HepG2 (cell line): Measurements from ENCODE around the gene HPCAL1. TPM values are rescaled to one million over a fixed set of nuclear protein-coding genes. Genes with fewer than 3 reads are reported as not detected.

Source experiments
- ATAC-seq: fragments of 200-7000 bp; cut with Tn5 transposase; 3 replicates; pipeline ENCODE4 v1.9.1; 2020; ENCODE audit warnings: mild to moderate bottlenecking, moderate library complexity
- BruUV-seq: library from RNA; stranded (reverse); fragments of 400-500 nt; replicated peaks from 2 replicates; lab custom pipeline; 2021; lab: Mats Ljungman, UMichigan
- CTCF ChIA-PET: fragments of 300-600 bp; formaldehyde crosslinking; extraction: SDS; loops from one replicate; lab custom pipeline; 2021; ENCODE audit warnings: low total read pairs, inconsistent platforms, low intra/inter-chr PET ratio; lab: Yijun Ruan, JAX
- POLR2A ChIA-PET: fragments of 350-600 bp; sonication (Branson Sonifier 250); formaldehyde crosslinking; loops from one replicate; lab custom pipeline; 2020; ENCODE audit warnings: antibody characterized with exemption, inconsistent platforms; lab: Yijun Ruan, JAX
- DNase-seq: peaks from one replicate; pipeline ENCODE4 v3.0.0-alpha.2; 2015; ENCODE audit warnings: low spot score
- FAIRE-seq: peaks from 3 replicates; lab custom pipeline; 2011; peaks lifted over from hg19 to GRCh38; lab: Jason Lieb, UNC
- H2AFZ ChIP-seq: one replicate; pipeline ENCODE4 v1.6.1; 2011; ENCODE audit warnings: low read length, inconsistent platforms
- H3K27ac ChIP-seq: fragments of 300-600 bp; 3 replicates; pipeline ENCODE4 v1.8.0; 2011; ENCODE audit warnings: mixed run types, mild to moderate bottlenecking, mixed read lengths, low read length, inconsistent platforms; ENCODE audit not compliant: insufficient read depth; ENCODE audit errors: extremely low read length
- H3K27me3 ChIP-seq, 2 experiments: fragments of 200-600 bp in 1 of 2; 2 replicates in 1 of 2; 3 replicates in 1 of 2; pipeline versions ENCODE4 v1.6.0 to v1.8.0; 2011; ENCODE audit warnings: low read length in 2 of 2, mild to moderate bottlenecking in 2 of 2, moderate library complexity in 2 of 2, inconsistent platforms in 1 of 2; ENCODE audit not compliant: insufficient read depth in 2 of 2, control insufficient read depth in 1 of 2
- H3K36me3 ChIP-seq, 2 experiments: fragments of 200-600 bp in 1 of 2; replicated peaks in 1 of 2; 2 replicates in 1 of 2; 3 replicates in 1 of 2; pipeline versions ENCODE4 v1.5.1 to v1.8.0; 2011; ENCODE audit warnings: low read length in 2 of 2, inconsistent platforms in 1 of 2; ENCODE audit not compliant: insufficient read depth in 2 of 2, control insufficient read depth in 1 of 2
- H3K4me1 ChIP-seq: 2 replicates; pipeline ENCODE4 v1.5.1; 2012; ENCODE audit warnings: low read length, inconsistent platforms; ENCODE audit not compliant: insufficient read depth
- H3K4me2 ChIP-seq: 2 replicates; pipeline ENCODE4 v1.6.0; 2011; ENCODE audit warnings: low read depth, low read length, inconsistent platforms
- H3K4me3 ChIP-seq, 3 experiments: fragments of 200-600 bp in 1 of 3; sonication (generic), shearing (Covaris generic) in 1 of 3; replicated peaks in 1 of 3; 2 replicates each; pipeline ENCODE4 v1.5.1; 2011 to 2016; ENCODE audit warnings: low read length in 3 of 3, inconsistent platforms in 2 of 3, low read depth in 2 of 3, mild to moderate bottlenecking in 2 of 3, control low read depth in 1 of 3, mixed read lengths in 1 of 3; ENCODE audit not compliant: insufficient read depth in 1 of 3
- H3K79me2 ChIP-seq: one replicate; pipeline ENCODE4 v1.6.1; 2011; ENCODE audit warnings: low read length, inconsistent platforms; ENCODE audit not compliant: insufficient read depth
- H3K9ac ChIP-seq: 2 replicates; pipeline ENCODE4 v1.6.0; 2011; ENCODE audit warnings: mild to moderate bottlenecking, low read depth, low read length, inconsistent platforms; ENCODE audit not compliant: insufficient read depth
- H3K9me3 ChIP-seq: 2 replicates; pipeline ENCODE4 v1.5.1; 2012; ENCODE audit warnings: mild to moderate bottlenecking, low read length
- H4K20me1 ChIP-seq: 2 replicates; pipeline ENCODE4 v1.6.0; 2011; ENCODE audit warnings: inconsistent platforms, mild to moderate bottlenecking, low read length, moderate library complexity; ENCODE audit not compliant: insufficient read depth
- DR1 ChIP-seq: sonication (generic); formaldehyde crosslinking; IDR thresholded peaks from 2 replicates; pipeline ENCODE4 v1.8.0; 2021; ENCODE audit warnings: mild to moderate bottlenecking, missing genetic modification reagents, inconsistent platforms
- HCFC1 ChIP-seq: fragments of 150-350 bp; IDR thresholded peaks from 2 replicates; pipeline ENCODE4 v1.6.1; 2014; ENCODE audit warnings: low read depth, low read length
- MEIS1 ChIP-seq: sonication (generic); formaldehyde crosslinking; IDR thresholded peaks from 2 replicates; pipeline ENCODE4 v1.9.0; 2021; ENCODE audit warnings: mild to moderate bottlenecking, missing genetic modification reagents, moderate library complexity, borderline replicate concordance
- NFKBIZ ChIP-seq: IDR thresholded peaks from 2 replicates; pipeline ENCODE4 v1.6.1; 2018; ENCODE audit warnings: missing genetic modification reagents, missing compliant biosample characterization
- PCBP1 ChIP-seq: fragments of 200-400 bp; formaldehyde crosslinking; IDR thresholded peaks from 2 replicates; pipeline ENCODE4 v1.6.1; 2017; ENCODE audit warnings: mild to moderate bottlenecking, low read depth, low read length, borderline replicate concordance
- PITX1 ChIP-seq: sonication (generic); formaldehyde crosslinking; IDR thresholded peaks from 2 replicates; pipeline ENCODE4 v1.5.1; 2020; ENCODE audit warnings: mild to moderate bottlenecking, missing genetic modification reagents
- TBX2 ChIP-seq: sonication (generic); formaldehyde crosslinking; IDR thresholded peaks from 2 replicates; pipeline ENCODE4 v1.5.0; 2020; ENCODE audit warnings: missing genetic modification reagents, mild to moderate bottlenecking, borderline replicate concordance
- ZEB1 ChIP-seq: IDR thresholded peaks from 2 replicates; pipeline ENCODE4 v1.6.1; 2012; ENCODE audit warnings: mild to moderate bottlenecking, low read depth, inconsistent platforms; ENCODE audit not compliant: insufficient replicate concordance
- ZFP37 ChIP-seq: sonication (generic); formaldehyde crosslinking; IDR thresholded peaks from 2 replicates; pipeline ENCODE4 v1.4.0; 2020; ENCODE audit warnings: missing genetic modification reagents, borderline replicate concordance
- ZNF329 ChIP-seq: sonication (generic); formaldehyde crosslinking; IDR thresholded peaks from 2 replicates; pipeline ENCODE4 v1.9.0; 2021; ENCODE audit warnings: low read depth, mild to moderate bottlenecking, missing genetic modification reagents
- ZNF431 ChIP-seq: sonication (generic); formaldehyde crosslinking; IDR thresholded peaks from 2 replicates; pipeline ENCODE4 v1.9.0; 2022; ENCODE audit warnings: missing genetic modification reagents, low read depth, mild to moderate bottlenecking, borderline replicate concordance
- ZNF552 ChIP-seq: sonication (generic); formaldehyde crosslinking; IDR thresholded peaks from 2 replicates; pipeline ENCODE4 v1.9.0; 2022; ENCODE audit warnings: missing genetic modification reagents, mild to moderate bottlenecking, borderline replicate concordance
- WGBS: methylation state at CpG from one replicate; pipeline ENCODE4 v1.1.6; 2017; ENCODE audit warnings: low lambda C conversion rate; 5-methylcytosine and 5-hydroxymethylcytosine counted together
- in situ Hi-C: cut with HindIII; loops from 2 replicates; pipeline ENCODE4 v1.10.0; 2017; ENCODE audit warnings: low pct_unique_long_range_greater_than_20kb; ENCODE audit not compliant: extremely low pct_ligation_motif_present
- intact Hi-C: fragments of 100-400 bp; cut with micrococcal nuclease; formaldehyde crosslinking; loops from one replicate; pipeline ENCODE4 v1.10.0; 2022; ENCODE audit not compliant: unreplicated experiment
- polyA plus RNA-seq, 8 experiments: library from polyadenylated mRNA; depleted of rRNA in 3 of 8; stranded (reverse) in 7 of 8; unstranded in 1 of 8; fragments of >200 nt; fragmentation: Illumina TruSeq in 4 of 8; extraction: Trizol in 4 of 8; gene quantifications; 2 replicates each; pipeline versions ENCODE4 v1.2.1 to v1.2.3, GENCODE V29; 2011 to 2016; ENCODE audit warnings: low read depth in 4 of 8, missing spikeins in 1 of 8, mixed read lengths in 1 of 8; ENCODE audit not compliant: insufficient read depth in 1 of 8
- total RNA-seq, 5 experiments: library from RNA; depleted of rRNA; stranded (reverse); fragments of >200 nt; fragmentation: Illumina TruSeq; extraction: Trizol; gene quantifications; 2 replicates each; pipeline ENCODE4 v1.2.3, GENCODE V29; 2016; ENCODE audit warnings: low read depth in 1 of 5
- TF ChIP-seq, protein P1 (sequence below): IDR thresholded peaks from 2 replicates; pipeline ENCODE4 v1.6.1; 2012; ENCODE audit warnings: low read length, improper control_type of control experiment
- TF ChIP-seq, protein P2 (sequence below): sonication (generic); formaldehyde crosslinking; IDR thresholded peaks from 2 replicates; pipeline ENCODE4 v1.4.0; 2020; ENCODE audit warnings: missing genetic modification reagents
- TF ChIP-seq, protein P3 (sequence below): sonication (generic); formaldehyde crosslinking; conservative IDR thresholded peaks from 2 replicates; pipeline ENCODE4 v1.8.0; 2022; ENCODE audit warnings: missing genetic modification reagents

The HPCAL1 gene
- total and polyA plus RNA-seq, 2 of the 13 experiments (the other 11 are each of a cell fraction or from before 2014, with no cell fraction given) = 29.5 to 29.9 TPM

DNA sequence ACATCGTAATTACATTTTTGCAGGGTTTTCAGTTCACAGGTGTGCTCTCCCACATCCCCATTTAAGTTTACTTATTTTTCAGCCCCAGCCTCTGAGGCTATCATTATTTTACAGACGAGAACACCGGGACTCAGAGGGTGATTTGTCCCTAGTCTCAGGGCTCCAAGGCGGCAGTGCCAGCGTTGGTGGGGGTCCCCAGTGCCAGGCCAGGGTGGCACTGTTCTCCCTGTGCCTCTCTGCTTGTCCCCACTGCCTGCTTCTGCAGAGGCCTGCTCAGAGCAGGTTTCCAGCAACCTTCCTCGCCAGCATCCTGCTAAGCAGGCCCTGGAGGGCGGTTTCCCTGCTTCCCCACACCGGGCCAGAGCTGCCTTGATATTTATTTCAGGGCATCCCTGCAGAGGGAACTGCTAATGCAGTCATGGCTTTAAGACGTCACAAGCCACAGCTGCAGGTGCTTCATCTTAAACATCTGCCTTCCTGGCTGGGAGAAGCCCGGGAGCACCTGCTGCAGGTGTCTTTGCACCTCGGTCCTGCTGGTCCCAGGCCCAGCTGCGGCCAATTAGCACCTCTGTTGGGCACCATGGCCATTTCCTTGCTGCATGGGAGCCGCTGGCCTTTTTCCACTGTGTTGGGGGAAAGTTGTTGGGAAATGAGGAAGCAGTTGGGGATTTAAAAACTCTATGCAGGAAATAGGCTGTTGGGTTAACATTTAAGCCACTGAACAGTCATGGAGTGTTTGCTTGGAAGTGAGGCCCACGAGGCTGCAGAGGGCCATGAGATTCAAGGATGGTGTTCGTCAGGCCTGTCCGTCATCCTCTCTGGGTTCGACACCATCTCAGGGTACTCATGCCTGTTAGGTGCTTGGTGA, 22.8 kb downstream of the HPCAL1 start:
- H3K4me3 ChIP-seq = peak overlapping the region in 1 of 3 experiments; percentile 62; a peak in 2 of 6 replicates
- no peaks in the 10 kb centered on the region for H3K9me3 ChIP-seq
- peak overlapping the region; percentile 58 for H3K9ac ChIP-seq
- intact Hi-C loops (loop anchor here (2.0 to 5.0 kb wide), 4 partner anchors 43 to 98 kb away; no protein-coding TSS in a partner anchor), in situ Hi-C loops (loop anchor here (5.0 kb wide), 1 partner anchor 82 kb away; no protein-coding TSS in a partner anchor)
- BruUV-seq = no TSS peak
- H3K27me3 ChIP-seq = no peaks in the 10 kb centered on the region; a peak in 1 of 5 replicates
- H4K20me1 ChIP-seq = peaks cover 3% of the 10 kb centered on the region; the same call in 1 of the 2 replicates
- ChIA-PET CTCF (interaction anchor here (1.3 kb wide), 1 partner anchor 84 kb away, joined by 3 read pairs; no protein-coding TSS in a partner anchor), POLR2A (interaction anchor here (1.5 to 5.6 kb wide), 5 partner anchors 23 to 83 kb away, joined by 3 to 47 read pairs (median 11); partner anchors contain the start of gene HPCAL1)
- ATAC-seq = peak; percentile 70
- DNase-seq = peak; percentile 74
- peaks cover 49% of the 10 kb centered on the region for H3K79me2 ChIP-seq
- WGBS = 27% methylated on average over 17 of the region's 17 CpGs
- H3K27ac ChIP-seq = peak overlapping the region; percentile 59
- FAIRE-seq = peak; percentile 63
- no peak overlapping the region for H2AFZ ChIP-seq
- peaks cover 0 to 12% of the 10 kb centered on the region in 2 experiments; a peak in 1 of 5 replicates for H3K36me3 ChIP-seq
- H3K4me1 ChIP-seq = peaks cover 79% of the 10 kb centered on the region
- peak overlapping the region; percentile 82 for H3K4me2 ChIP-seq
- TF ChIP-seq ZNF329 (no peak; the same call in 1 of the 2 replicates), MEIS1 (CRISPR knock-in tag) (peak; percentile 30; the same call in 1 of the 2 replicates), DR1 (CRISPR knock-in tag) (no peak), HCFC1 (no peak), TBX2 (CRISPR knock-in tag) (peak; percentile 65; the same call in 1 of the 2 replicates), ZNF431 (CRISPR knock-in tag) (peak; percentile 80; the same call in 1 of the 2 replicates), PITX1 (CRISPR knock-in tag) (peak; percentile 80), ZNF552 (CRISPR knock-in tag) (no peak), ZEB1 (peak; percentile 80), PCBP1 (no peak), ZFP37 (CRISPR knock-in tag) (peak; percentile 69; the same call in 1 of the 2 replicates), NFKBIZ (CRISPR knock-in tag) (no peak)
- TF ChIP-seq, protein P1, sequence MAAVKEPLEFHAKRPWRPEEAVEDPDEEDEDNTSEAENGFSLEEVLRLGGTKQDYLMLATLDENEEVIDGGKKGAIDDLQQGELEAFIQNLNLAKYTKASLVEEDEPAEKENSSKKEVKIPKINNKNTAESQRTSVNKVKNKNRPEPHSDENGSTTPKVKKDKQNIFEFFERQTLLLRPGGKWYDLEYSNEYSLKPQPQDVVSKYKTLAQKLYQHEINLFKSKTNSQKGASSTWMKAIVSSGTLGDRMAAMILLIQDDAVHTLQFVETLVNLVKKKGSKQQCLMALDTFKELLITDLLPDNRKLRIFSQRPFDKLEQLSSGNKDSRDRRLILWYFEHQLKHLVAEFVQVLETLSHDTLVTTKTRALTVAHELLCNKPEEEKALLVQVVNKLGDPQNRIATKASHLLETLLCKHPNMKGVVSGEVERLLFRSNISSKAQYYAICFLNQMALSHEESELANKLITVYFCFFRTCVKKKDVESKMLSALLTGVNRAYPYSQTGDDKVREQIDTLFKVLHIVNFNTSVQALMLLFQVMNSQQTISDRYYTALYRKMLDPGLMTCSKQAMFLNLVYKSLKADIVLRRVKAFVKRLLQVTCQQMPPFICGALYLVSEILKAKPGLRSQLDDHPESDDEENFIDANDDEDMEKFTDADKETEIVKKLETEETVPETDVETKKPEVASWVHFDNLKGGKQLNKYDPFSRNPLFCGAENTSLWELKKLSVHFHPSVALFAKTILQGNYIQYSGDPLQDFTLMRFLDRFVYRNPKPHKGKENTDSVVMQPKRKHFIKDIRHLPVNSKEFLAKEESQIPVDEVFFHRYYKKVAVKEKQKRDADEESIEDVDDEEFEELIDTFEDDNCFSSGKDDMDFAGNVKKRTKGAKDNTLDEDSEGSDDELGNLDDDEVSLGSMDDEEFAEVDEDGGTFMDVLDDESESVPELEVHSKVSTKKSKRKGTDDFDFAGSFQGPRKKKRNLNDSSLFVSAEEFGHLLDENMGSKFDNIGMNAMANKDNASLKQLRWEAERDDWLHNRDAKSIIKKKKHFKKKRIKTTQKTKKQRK = no peak
- TF ChIP-seq, protein P2, sequence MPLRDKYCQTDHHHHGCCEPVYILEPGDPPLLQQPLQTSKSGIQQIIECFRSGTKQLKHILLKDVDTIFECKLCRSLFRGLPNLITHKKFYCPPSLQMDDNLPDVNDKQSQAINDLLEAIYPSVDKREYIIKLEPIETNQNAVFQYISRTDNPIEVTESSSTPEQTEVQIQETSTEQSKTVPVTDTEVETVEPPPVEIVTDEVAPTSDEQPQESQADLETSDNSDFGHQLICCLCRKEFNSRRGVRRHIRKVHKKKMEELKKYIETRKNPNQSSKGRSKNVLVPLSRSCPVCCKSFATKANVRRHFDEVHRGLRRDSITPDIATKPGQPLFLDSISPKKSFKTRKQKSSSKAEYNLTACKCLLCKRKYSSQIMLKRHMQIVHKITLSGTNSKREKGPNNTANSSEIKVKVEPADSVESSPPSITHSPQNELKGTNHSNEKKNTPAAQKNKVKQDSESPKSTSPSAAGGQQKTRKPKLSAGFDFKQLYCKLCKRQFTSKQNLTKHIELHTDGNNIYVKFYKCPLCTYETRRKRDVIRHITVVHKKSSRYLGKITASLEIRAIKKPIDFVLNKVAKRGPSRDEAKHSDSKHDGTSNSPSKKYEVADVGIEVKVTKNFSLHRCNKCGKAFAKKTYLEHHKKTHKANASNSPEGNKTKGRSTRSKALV (CRISPR knock-in tag) = peak; percentile 52; the same call in 1 of the 2 replicates
- TF ChIP-seq, protein P3, sequence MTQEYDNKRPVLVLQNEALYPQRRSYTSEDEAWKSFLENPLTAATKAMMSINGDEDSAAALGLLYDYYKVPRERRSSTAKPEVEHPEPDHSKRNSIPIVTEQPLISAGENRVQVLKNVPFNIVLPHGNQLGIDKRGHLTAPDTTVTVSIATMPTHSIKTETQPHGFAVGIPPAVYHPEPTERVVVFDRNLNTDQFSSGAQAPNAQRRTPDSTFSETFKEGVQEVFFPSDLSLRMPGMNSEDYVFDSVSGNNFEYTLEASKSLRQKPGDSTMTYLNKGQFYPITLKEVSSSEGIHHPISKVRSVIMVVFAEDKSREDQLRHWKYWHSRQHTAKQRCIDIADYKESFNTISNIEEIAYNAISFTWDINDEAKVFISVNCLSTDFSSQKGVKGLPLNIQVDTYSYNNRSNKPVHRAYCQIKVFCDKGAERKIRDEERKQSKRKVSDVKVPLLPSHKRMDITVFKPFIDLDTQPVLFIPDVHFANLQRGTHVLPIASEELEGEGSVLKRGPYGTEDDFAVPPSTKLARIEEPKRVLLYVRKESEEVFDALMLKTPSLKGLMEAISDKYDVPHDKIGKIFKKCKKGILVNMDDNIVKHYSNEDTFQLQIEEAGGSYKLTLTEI = no peak
